GM21723 (cell line): ENCODE measurements around the gene CHI3L2.

ENCODE experiments used
- ATAC-seq: cut with Tn5 transposase; IDR thresholded peaks from one replicate; pipeline ENCODE4 v1.9.1; 2021; ENCODE audit warnings: mild to moderate bottlenecking, moderate library complexity; ENCODE audit not compliant: unreplicated experiment

Gene CHI3L2

GRCh38 chr1:111290104-111290503 lies 62.6 kb downstream of the CHI3L2 start:
- no peak for ATAC-seq

- no peak for ATAC-seq
These were observed 63.1 kb downstream of the CHI3L2 start, which contains the start of gene CHIA for GRCh38 chr1:111290630-111291029. CHIA (plus strand) TSS chr1:111290851; CDS start chr1:111310468, 19,617 bp downstream.
